GM21529 (cell line): ENCODE results near the gene STUB1.

Experiments used
- ATAC-seq: cut with Tn5 transposase; IDR thresholded peaks from one replicate; pipeline ENCODE4 v1.9.1; 2021; ENCODE audit not compliant: unreplicated experiment

STUB1 gene

GRCh38 chr16:679814-680624 lies at the start of gene STUB1:
Gene STUB1 (plus strand): TSS chr16:680410. CDS start chr16:680526, 116 bp downstream.
- peak; percentile 33 for ATAC-seq

- ATAC-seq = no peak
Measured at GRCh38 chr16:630815-631405, 49.3 kb upstream of the STUB1 start, which contains the start of gene WFIKKN1. Gene WFIKKN1 (plus strand): TSS chr16:630985. CDS start chr16:631254, 269 bp downstream.

- ATAC-seq = no peak
Measured at GRCh38 chr16:631808-632358, 48.3 kb upstream of the STUB1 start.

GRCh38 chr16:632486-633335 lies 47.5 kb upstream of the STUB1 start:
- ATAC-seq = no peak

- no peak for ATAC-seq
Measured at GRCh38 chr16:633336-634050, 46.7 kb upstream of the STUB1 start.

- ATAC-seq = no peak
Measured at GRCh38 chr16:634051-634670, 46.0 kb upstream of the STUB1 start.

GRCh38 chr16:634996-635395 lies 45.2 kb upstream of the STUB1 start:
- no peak for ATAC-seq

GRCh38 chr16:635573-636205 lies 44.5 kb upstream of the STUB1 start:
- peak; percentile 4 for ATAC-seq

GRCh38 chr16:636206-637080 lies 43.8 kb upstream of the STUB1 start, which contains the start of gene METTL26:
Gene METTL26 (minus strand): TSS chr16:636305. CDS start chr16:636290, 15 bp downstream.
- peak; percentile 72 for ATAC-seq

- no peak for ATAC-seq
Measured at GRCh38 chr16:637081-638018, 42.9 kb upstream of the STUB1 start.

GRCh38 chr16:638034-638543 lies 42.1 kb upstream of the STUB1 start:
- no peak for ATAC-seq

- no peak for ATAC-seq
Measured at GRCh38 chr16:638836-639235, 41.4 kb upstream of the STUB1 start.

GRCh38 chr16:640614-641013 lies 39.6 kb upstream of the STUB1 start:
- no peak for ATAC-seq

GRCh38 chr16:641326-642188 lies 38.7 kb upstream of the STUB1 start, which contains the start of gene MCRIP2:
Gene MCRIP2 (plus strand): TSS chr16:641828. CDS start chr16:641992, 164 bp downstream.
- peak; percentile 51 for ATAC-seq

- ATAC-seq = peak; percentile 38
Measured at GRCh38 chr16:642189-643049, 37.8 kb upstream of the STUB1 start.
